SK-N-SH (cell line): Measurements from ENCODE around the gene ANKRD44. TPM values are rescaled to one million over a fixed set of nuclear protein-coding genes. Genes with fewer than 3 reads are reported as not detected.
"Not testable (repeated sequence)": the region's sequence is repeated elsewhere in the genome, so short reads cannot be mapped to it uniquely, and the experiment has no call there.

Experiments used
- CTCF ChIA-PET: fragments of 300-600, 350-600 bp; formaldehyde crosslinking; extraction: SDS; loops from one replicate; lab custom pipeline; 2021; lab: Yijun Ruan, JAX
- POLR2A ChIA-PET: fragments of 350-600 bp; sonication (Branson Sonifier 250); formaldehyde crosslinking; extraction: SDS; loops from one replicate; lab custom pipeline; 2020; ENCODE audit warnings: antibody characterized with exemption, inconsistent platforms; lab: Yijun Ruan, JAX
- DNase-seq: peaks from one replicate; pipeline ENCODE4 v3.0.0; 2012
- H2AFZ ChIP-seq: fragments of 200-600 bp; sonication (generic); 2 replicates; pipeline ENCODE4 v1.8.1; 2016; ENCODE audit warnings: antibody characterized with exemption, mild to moderate bottlenecking, low read depth
- H3F3A ChIP-seq: fragments of 200-600 bp; sonication (generic); replicated peaks from 2 replicates; pipeline ENCODE3; 2016; ENCODE audit warnings: antibody characterized with exemption, mild to moderate bottlenecking; ENCODE audit not compliant: insufficient read depth
- H3K27ac ChIP-seq, 2 experiments: fragments of 200-500 bp in 1 of 2; fragments of 200-600 bp in 1 of 2; sonication (Bioruptor generic) in 1 of 2; sonication (generic), shearing (Covaris generic) in 1 of 2; 2 replicates each; pipeline versions ENCODE4 v1.5.1 to v1.6.1; 2014 to 2016; ENCODE audit warnings: low read depth in 2 of 2, inconsistent platforms in 1 of 2, low read length in 1 of 2, mild to moderate bottlenecking in 1 of 2, mixed read lengths in 1 of 2
- H3K27me3 ChIP-seq: fragments of 200-600 bp; sonication (generic), shearing (Covaris generic); 2 replicates; pipeline ENCODE4 v1.6.1; 2016; ENCODE audit warnings: mixed run types; ENCODE audit not compliant: insufficient read depth
- H3K36me3 ChIP-seq, 2 experiments: fragments of 200-500 bp in 1 of 2; fragments of 200-600 bp in 1 of 2; sonication (Bioruptor generic) in 1 of 2; sonication (generic) in 1 of 2; replicated peaks in 1 of 2; 2 replicates each; pipeline versions ENCODE3 to v1.5.1; 2014 to 2016; ENCODE audit warnings: low read length in 1 of 2, mild to moderate bottlenecking in 1 of 2; ENCODE audit not compliant: insufficient read depth in 2 of 2, control insufficient read depth in 1 of 2
- H3K4me1 ChIP-seq, 2 experiments: fragments of 200-500 bp in 1 of 2; fragments of 200-600 bp in 1 of 2; sonication (Bioruptor generic) in 1 of 2; sonication (generic), shearing (Covaris generic) in 1 of 2; 2 replicates each; pipeline versions ENCODE4 v1.5.1 to v1.6.1; 2014 to 2016; ENCODE audit warnings: low read depth in 1 of 2, low read length in 1 of 2, mixed run types in 1 of 2; ENCODE audit not compliant: insufficient read depth in 2 of 2, control insufficient read depth in 1 of 2
- H3K4me2 ChIP-seq: fragments of 200-600 bp; sonication (generic), shearing (Covaris generic); 2 replicates; pipeline ENCODE4 v1.6.1; 2017; ENCODE audit warnings: mixed run types
- H3K4me3 ChIP-seq, 2 experiments: fragments of 200-500 bp in 1 of 2; fragments of 200-600 bp in 1 of 2; sonication (Bioruptor generic) in 1 of 2; sonication (generic), shearing (Covaris generic) in 1 of 2; 2 replicates each; pipeline versions ENCODE4 v1.5.1 to v1.8.1; 2014 to 2016; ENCODE audit warnings: low read depth in 2 of 2, inconsistent platforms in 1 of 2, low read length in 1 of 2, mild to moderate bottlenecking in 1 of 2, mixed read lengths in 1 of 2, moderate library complexity in 1 of 2
- H3K79me2 ChIP-seq: fragments of 200-600 bp; sonication (generic); 2 replicates; pipeline ENCODE4 v1.8.1; 2017; ENCODE audit warnings: mild to moderate bottlenecking; ENCODE audit not compliant: insufficient read depth
- H3K9ac ChIP-seq: fragments of 200-600 bp; sonication (generic); 2 replicates; pipeline ENCODE4 v1.6.1; 2017; ENCODE audit warnings: mixed run types
- H3K9me2 ChIP-seq: fragments of 200-600 bp; sonication (generic); 2 replicates; pipeline ENCODE4 v1.6.1; 2017; ENCODE audit warnings: mixed run types
- H3K9me3 ChIP-seq: fragments of 200-600 bp; sonication (generic); 2 replicates; pipeline ENCODE4 v1.6.1; 2017; ENCODE audit warnings: mixed run types, mild to moderate bottlenecking, moderate library complexity
- H4K20me1 ChIP-seq: fragments of 200-600 bp; sonication (generic); 2 replicates; pipeline ENCODE4 v1.6.1; 2017; ENCODE audit warnings: mild to moderate bottlenecking, mixed run types; ENCODE audit not compliant: insufficient read depth
- ELF1 ChIP-seq: IDR thresholded peaks from 2 replicates; pipeline ENCODE4 v1.4.0; 2012
- EP300 ChIP-seq, 2 experiments: IDR thresholded peaks; 2 replicates each; pipeline versions ENCODE4 v1.4.0 to v1.6.1; 2012; ENCODE audit warnings: borderline replicate concordance in 1 of 2, low read depth in 1 of 2, low read length in 1 of 2
- EZH2phosphoT487 ChIP-seq: fragments of 200-600 bp; sonication (generic); IDR thresholded peaks from 2 replicates; pipeline ENCODE4 v1.6.1; 2017; ENCODE audit warnings: low read depth, mixed run types, mild to moderate bottlenecking, antibody characterized with exemption, moderate library complexity, borderline replicate concordance
- FOSL2 ChIP-seq: IDR thresholded peaks from 2 replicates; pipeline ENCODE4 v1.4.0; 2012; ENCODE audit warnings: low read depth, mild to moderate bottlenecking, moderate library complexity, borderline replicate concordance
- FOXM1 ChIP-seq: IDR thresholded peaks from 2 replicates; pipeline ENCODE4 v1.4.0; 2012; ENCODE audit warnings: low read depth, mild to moderate bottlenecking
- JUND ChIP-seq: IDR thresholded peaks from 2 replicates; pipeline ENCODE4 v1.4.0; 2012
- MXI1 ChIP-seq: IDR thresholded peaks from 2 replicates; pipeline ENCODE4 v1.6.1; 2012; ENCODE audit warnings: mild to moderate bottlenecking, low read depth, low read length, improper control_type of control experiment
- NFIC ChIP-seq: IDR thresholded peaks from 2 replicates; pipeline ENCODE4 v1.4.0; 2012; ENCODE audit warnings: borderline replicate concordance
- RCOR1 ChIP-seq: fragments of 150-350 bp; IDR thresholded peaks from 2 replicates; pipeline ENCODE4 v1.6.1; 2017; ENCODE audit warnings: antibody characterized with exemption, low read length
- REST ChIP-seq: IDR thresholded peaks from 2 replicates; pipeline ENCODE4 v1.6.1; 2012; ENCODE audit warnings: mild to moderate bottlenecking, low read depth, low read length, moderate library complexity
- RFX5 ChIP-seq: IDR thresholded peaks from 2 replicates; pipeline ENCODE4 v1.6.1; 2012; ENCODE audit warnings: mild to moderate bottlenecking, improper control_type of control experiment, low read length
- RXRA ChIP-seq: IDR thresholded peaks from 2 replicates; pipeline ENCODE4 v1.4.0; 2012; ENCODE audit warnings: low read depth, mild to moderate bottlenecking, borderline replicate concordance
- SIN3A ChIP-seq: IDR thresholded peaks from 2 replicates; pipeline ENCODE4 v1.6.1; 2012; ENCODE audit warnings: low read depth, mild to moderate bottlenecking, low read length, moderate library complexity, borderline replicate concordance
- TCF12 ChIP-seq: IDR thresholded peaks from 2 replicates; pipeline ENCODE4 v1.4.0; 2012
- ZBTB33 ChIP-seq: IDR thresholded peaks from 2 replicates; pipeline ENCODE4 v1.4.0; 2012; ENCODE audit warnings: low read depth, borderline replicate concordance
- WGBS: methylation state at CpG from one replicate; pipeline ENCODE4 v1.1.6; 2017; ENCODE audit warnings: low lambda C conversion rate; 5-methylcytosine and 5-hydroxymethylcytosine counted together
- polyA plus RNA-seq, 3 experiments: library from polyadenylated mRNA; depleted of rRNA; stranded (reverse); fragments of >200 nt; gene quantifications; 2 replicates each; pipeline ENCODE4 v1.2.3, GENCODE V29; 2012
- TF ChIP-seq, protein P1 (sequence below): fragments of 150-350 bp; IDR thresholded peaks from 2 replicates; pipeline ENCODE4 v1.6.1; 2016; ENCODE audit warnings: mild to moderate bottlenecking, low read depth, low read length
- TF ChIP-seq, protein P2 (sequence below): IDR thresholded peaks from 2 replicates; pipeline ENCODE4 v1.4.0; 2012; ENCODE audit warnings: low read depth, borderline replicate concordance
- TF ChIP-seq, protein P3 (sequence below): fragments of 200-600 bp; sonication (generic); IDR thresholded peaks from 2 replicates; pipeline ENCODE4 v1.6.1; 2017; ENCODE audit warnings: antibody characterized with exemption, mild to moderate bottlenecking, moderate library complexity

Gene ANKRD44
- polyA plus RNA-seq, 1 of the 3 experiments (the other 2 are of a cell fraction): 12.5 TPM

GRCh38 chr2:197345846-197346370, 35.3 kb upstream of the ANKRD44 start:
- H3K4me3 ChIP-seq: no peak overlapping the region
- TF ChIP-seq SIN3A (no peak), FOSL2 (no peak), TCF12 (no peak), RCOR1 (no peak), FOXM1 (no peak), JUND (no peak), MXI1 (no peak), EP300 (IDR thresholded peaks at IDR 0.05; ENCODE audit: borderline replicate concordance in 1 of 2, low read depth in 1 of 2, low read length in 1 of 2) (no peak), RFX5 (no peak), EZH2phosphoT487 (no peak), ZBTB33 (no peak), ELF1 (no peak), RXRA (no peak), REST (no peak), NFIC (no peak)
- TF ChIP-seq, protein P1, sequence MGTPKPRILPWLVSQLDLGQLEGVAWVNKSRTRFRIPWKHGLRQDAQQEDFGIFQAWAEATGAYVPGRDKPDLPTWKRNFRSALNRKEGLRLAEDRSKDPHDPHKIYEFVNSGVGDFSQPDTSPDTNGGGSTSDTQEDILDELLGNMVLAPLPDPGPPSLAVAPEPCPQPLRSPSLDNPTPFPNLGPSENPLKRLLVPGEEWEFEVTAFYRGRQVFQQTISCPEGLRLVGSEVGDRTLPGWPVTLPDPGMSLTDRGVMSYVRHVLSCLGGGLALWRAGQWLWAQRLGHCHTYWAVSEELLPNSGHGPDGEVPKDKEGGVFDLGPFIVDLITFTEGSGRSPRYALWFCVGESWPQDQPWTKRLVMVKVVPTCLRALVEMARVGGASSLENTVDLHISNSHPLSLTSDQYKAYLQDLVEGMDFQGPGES: no peak
- TF ChIP-seq, protein P2, sequence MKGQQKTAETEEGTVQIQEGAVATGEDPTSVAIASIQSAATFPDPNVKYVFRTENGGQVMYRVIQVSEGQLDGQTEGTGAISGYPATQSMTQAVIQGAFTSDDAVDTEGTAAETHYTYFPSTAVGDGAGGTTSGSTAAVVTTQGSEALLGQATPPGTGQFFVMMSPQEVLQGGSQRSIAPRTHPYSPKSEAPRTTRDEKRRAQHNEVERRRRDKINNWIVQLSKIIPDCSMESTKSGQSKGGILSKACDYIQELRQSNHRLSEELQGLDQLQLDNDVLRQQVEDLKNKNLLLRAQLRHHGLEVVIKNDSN: no peak
- TF ChIP-seq, protein P3, sequence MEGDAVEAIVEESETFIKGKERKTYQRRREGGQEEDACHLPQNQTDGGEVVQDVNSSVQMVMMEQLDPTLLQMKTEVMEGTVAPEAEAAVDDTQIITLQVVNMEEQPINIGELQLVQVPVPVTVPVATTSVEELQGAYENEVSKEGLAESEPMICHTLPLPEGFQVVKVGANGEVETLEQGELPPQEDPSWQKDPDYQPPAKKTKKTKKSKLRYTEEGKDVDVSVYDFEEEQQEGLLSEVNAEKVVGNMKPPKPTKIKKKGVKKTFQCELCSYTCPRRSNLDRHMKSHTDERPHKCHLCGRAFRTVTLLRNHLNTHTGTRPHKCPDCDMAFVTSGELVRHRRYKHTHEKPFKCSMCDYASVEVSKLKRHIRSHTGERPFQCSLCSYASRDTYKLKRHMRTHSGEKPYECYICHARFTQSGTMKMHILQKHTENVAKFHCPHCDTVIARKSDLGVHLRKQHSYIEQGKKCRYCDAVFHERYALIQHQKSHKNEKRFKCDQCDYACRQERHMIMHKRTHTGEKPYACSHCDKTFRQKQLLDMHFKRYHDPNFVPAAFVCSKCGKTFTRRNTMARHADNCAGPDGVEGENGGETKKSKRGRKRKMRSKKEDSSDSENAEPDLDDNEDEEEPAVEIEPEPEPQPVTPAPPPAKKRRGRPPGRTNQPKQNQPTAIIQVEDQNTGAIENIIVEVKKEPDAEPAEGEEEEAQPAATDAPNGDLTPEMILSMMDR: no peak
- H3K9me2 ChIP-seq: no peaks in the 10 kb centered on the region
- H3K9ac ChIP-seq: no peak overlapping the region
- H3K27ac ChIP-seq: no peak overlapping the region
- H3F3A ChIP-seq: no peaks in the 10 kb centered on the region
- POLR2A ChIA-PET: no interaction called here
- H4K20me1 ChIP-seq: no peaks in the 10 kb centered on the region
- no peaks in the 10 kb centered on the region for H3K9me3 ChIP-seq
- H3K27me3 ChIP-seq: no peaks in the 10 kb centered on the region
- DNase-seq: no peak
- WGBS: 85% methylated on average over 5 of the region's 5 CpGs
- H3K36me3 ChIP-seq: no peaks in the 10 kb centered on the region
- H3K4me1 ChIP-seq: no peaks in the 10 kb centered on the region
- no peaks in the 10 kb centered on the region for H3K79me2 ChIP-seq
- H2AFZ ChIP-seq: no peak overlapping the region
- no peak overlapping the region for H3K4me2 ChIP-seq
- CTCF ChIA-PET: interaction anchor here (1.8 kb wide), 1 partner anchor 11 kb away, joined by 4 read pairs; no protein-coding TSS in a partner anchor

DNA sequence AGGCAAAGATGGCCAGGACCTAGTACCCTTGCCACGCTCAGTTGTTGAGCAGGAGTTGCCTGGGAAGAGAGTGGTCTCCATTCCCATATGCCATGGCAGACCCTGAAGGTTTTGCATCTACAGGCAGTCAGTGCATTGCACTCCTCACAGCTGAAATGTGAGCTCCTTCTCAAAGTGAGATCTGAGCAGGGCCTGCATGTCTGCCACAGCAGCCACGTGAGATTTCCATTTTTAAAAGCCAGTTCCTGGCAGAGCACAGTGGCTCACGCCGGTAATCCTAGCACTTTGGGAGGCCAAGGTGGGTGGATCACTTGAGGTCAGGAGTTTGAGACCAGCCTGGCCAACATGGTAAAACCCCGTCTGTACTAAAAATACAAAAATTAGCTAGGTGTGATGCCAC, 33.4 kb upstream of the ANKRD44 start:
- H3K4me1 ChIP-seq, H3K79me2 ChIP-seq, DNase-seq, H3K9ac ChIP-seq, POLR2A ChIA-PET, H3K9me2 ChIP-seq, H3K27me3 ChIP-seq, H3K4me2 ChIP-seq, H3F3A ChIP-seq, H3K4me3 ChIP-seq, H4K20me1 ChIP-seq, H3K27ac ChIP-seq, H3K36me3 ChIP-seq, H2AFZ ChIP-seq, H3K9me3 ChIP-seq: not testable (repeated sequence)
- CTCF ChIA-PET: interaction anchor here (1.8 kb wide), 1 partner anchor 13 kb away, joined by 5 read pairs; no protein-coding TSS in a partner anchor
- WGBS: 80% methylated on average over 5 of the region's 5 CpGs
